Gastrocnemius medialis (tissue), 4 donors: Measurements from ENCODE around the gene SUB1. TPM values are rescaled to one million over a fixed set of nuclear protein-coding genes. Genes with fewer than 3 reads are reported as not detected.
"Not testable (repeated sequence)": the region's sequence is repeated elsewhere in the genome, so short reads cannot be mapped to it uniquely, and the experiment has no call there.

Experiments
- ATAC-seq, 2 donors: fragments of 150-250 bp; one replicate each; pipeline ENCODE4 v1.9.1; 2016
- DNase-seq, 2 donors: peaks; one replicate each; pipeline ENCODE4 v3.0.0-alpha.2; 2019
- H3K27ac ChIP-seq, 4 donors: fragments of 200-600 bp; sonication (generic); 1 replicate in 1 of 4; 2 replicates in 3 of 4; pipeline ENCODE4 v1.5.1; 2016 to 2018; ENCODE audit warnings: mild to moderate bottlenecking in 2 of 4, moderate library complexity in 1 of 4
- H3K27me3 ChIP-seq, 3 donors: fragments of 200-600 bp; sonication (generic) in 2 of 3; 1 replicate in 1 of 3; 2 replicates in 2 of 3; pipeline versions ENCODE4 v1.5.1 to v1.6.0; 2016 to 2019; ENCODE audit warnings: mild to moderate bottlenecking in 1 of 3, moderate library complexity in 1 of 3
- H3K36me3 ChIP-seq, 2 donors: fragments of 200-600 bp; sonication (generic) in 1 of 2; one replicate each; pipeline ENCODE4 v1.5.1; 2017 to 2018
- H3K4me1 ChIP-seq, 2 donors: fragments of 200-600 bp; sonication (generic) in 1 of 2; one replicate each; pipeline ENCODE4 v1.5.1; 2016 to 2017; ENCODE audit warnings: mild to moderate bottlenecking in 2 of 2
- H3K4me3 ChIP-seq, 4 donors: fragments of 200-600 bp; sonication (generic) in 3 of 4; 1 replicate in 1 of 4; 2 replicates in 3 of 4; pipeline ENCODE4 v1.5.1; 2016 to 2019; ENCODE audit warnings: mild to moderate bottlenecking in 2 of 4
- H3K9me3 ChIP-seq, 3 donors: fragments of 200-600 bp; sonication (generic) in 2 of 3; 1 replicate in 1 of 3; 2 replicates in 2 of 3; pipeline ENCODE4 v1.5.1; 2016 to 2019
- CTCF ChIP-seq, 5 experiments: fragments of 450-650 bp in 3 of 5; fragments of 200-600 bp in 2 of 5; sonication (generic) in 2 of 5; IDR thresholded peaks in 4 of 5; conservative IDR thresholded peaks in 1 of 5; 1 replicate in 4 of 5; 2 replicates in 1 of 5; pipeline ENCODE4 v1.5.1; 2016 to 2019; ENCODE audit warnings: antibody characterized with exemption in 5 of 5, mild to moderate bottlenecking in 3 of 5, moderate library complexity in 3 of 5
- POLR2A ChIP-seq, 2 donors: fragments of 450-650 bp; IDR thresholded peaks; one replicate each; pipeline ENCODE4 v1.6.1; 2017; ENCODE audit warnings: antibody characterized with exemption in 2 of 2, mild to moderate bottlenecking in 2 of 2, moderate library complexity in 2 of 2
- in situ Hi-C, 4 donors: fragments of 200-750 bp; cut with MboI; loops; one replicate each; pipeline versions ENCODE4 v1.15.0 to v1.8.0; 2017; ENCODE audit warnings: low sequenced_read_pairs in 4 of 4
- intact Hi-C: fragments of 100-400 bp; cut with DNase I; formaldehyde crosslinking; loops from one replicate; pipeline ENCODE4 v1.15.1; 2023; ENCODE audit warnings: low total_unique reads
- total RNA-seq, 4 donors: library from RNA; depleted of rRNA; stranded (reverse); fragments of >200 nt; gene quantifications; one replicate each; pipeline versions ENCODE4 v1.1.0 to v1.2.3, GENCODE V29; 2016

The SUB1 gene
- total RNA-seq, 4 donors from 2014 or later, result 82.6 to 162 (median 100) TPM

- DNase-seq, result no peak
- H3K4me1 ChIP-seq, result no peaks in the 10 kb centered on the region
- TF ChIP-seq CTCF (IDR thresholded peaks at IDR 0.05 in 4 of 5, conservative IDR thresholded peaks at IDR 0.05 in 1 of 5) (no peak), POLR2A (IDR thresholded peaks at IDR 0.05) (no peak)
- in situ Hi-C loops (no loop called here), intact Hi-C loops (no loop called here)
- no peak for ATAC-seq
- no peak overlapping the region for H3K4me3 ChIP-seq
- no peaks in the 10 kb centered on the region for H3K27me3 ChIP-seq
- H3K27ac ChIP-seq, result no peak overlapping the region
- no peaks in the 10 kb centered on the region for H3K36me3 ChIP-seq
- no peaks in the 10 kb centered on the region for H3K9me3 ChIP-seq
Measured at GRCh38 chr5:32565145-32565544, 20.2 kb upstream of the SUB1 start.

- intact Hi-C loops, result no loop called here
- DNase-seq, result no peak
- no peak for TF ChIP-seq CTCF (IDR thresholded peaks at IDR 0.05 in 4 of 5, conservative IDR thresholded peaks at IDR 0.05 in 1 of 5)
- TF ChIP-seq POLR2A (IDR thresholded peaks at IDR 0.05), result no peak
- Histone ChIP-seq H3K4me1 (no peaks in the 10 kb centered on the region), H3K27me3 (no peaks in the 10 kb centered on the region), H3K27ac (no peak overlapping the region), H3K4me3 (no peak overlapping the region), H3K36me3 (no peaks in the 10 kb centered on the region), H3K9me3 (no peaks in the 10 kb centered on the region)
- ATAC-seq, result no peak
- in situ Hi-C loops, result no loop called here
Measured at GRCh38 chr5:32566319-32567111, 18.8 kb upstream of the SUB1 start.

GRCh38 chr5:32571128-32571527 is 14.2 kb upstream of the SUB1 start:
- H3K9me3 ChIP-seq, result no peaks in the 10 kb centered on the region
- intact Hi-C loops, result no loop called here
- no peaks in the 10 kb centered on the region for H3K27me3 ChIP-seq
- ATAC-seq (no peak), DNase-seq (no peak)
- H3K4me3 ChIP-seq, result no peak overlapping the region
- TF ChIP-seq CTCF (IDR thresholded peaks at IDR 0.05 in 4 of 5, conservative IDR thresholded peaks at IDR 0.05 in 1 of 5) (no peak), POLR2A (IDR thresholded peaks at IDR 0.05) (no peak)
- no peaks in the 10 kb centered on the region for H3K36me3 ChIP-seq
- no peak overlapping the region for H3K27ac ChIP-seq
- in situ Hi-C loops, result no loop called here
- H3K4me1 ChIP-seq, result no peaks in the 10 kb centered on the region

GRCh38 chr5:32572778-32573480 is 12.4 kb upstream of the SUB1 start:
- Histone ChIP-seq H3K27me3 (no peaks in the 10 kb centered on the region), H3K4me1 (no peaks in the 10 kb centered on the region), H3K36me3 (no peaks in the 10 kb centered on the region), H3K4me3 (no peak overlapping the region), H3K9me3 (no peaks in the 10 kb centered on the region), H3K27ac (no peak overlapping the region)
- intact Hi-C loops (no loop called here), in situ Hi-C loops (no loop called here)
- no peak for DNase-seq
- ATAC-seq, result no peak
- TF ChIP-seq CTCF (IDR thresholded peaks at IDR 0.05 in 4 of 5, conservative IDR thresholded peaks at IDR 0.05 in 1 of 5), result no peak
- no peak for TF ChIP-seq POLR2A (IDR thresholded peaks at IDR 0.05)

GRCh38 chr5:32573481-32573854 is 11.9 kb upstream of the SUB1 start:
- in situ Hi-C loops, H3K9me3 ChIP-seq, H3K27ac ChIP-seq, ATAC-seq, H3K4me1 ChIP-seq, DNase-seq, intact Hi-C loops, H3K36me3 ChIP-seq, H3K4me3 ChIP-seq, H3K27me3 ChIP-seq: not testable (repeated sequence)
